OCI-LY1 (cell line): ENCODE measurements around the gene TNN.

Experiments
- CTCF ChIP-seq: fragments of 200-600 bp; sonication (generic), shearing (Covaris generic); IDR thresholded peaks from 2 replicates; pipeline ENCODE4 v1.5.1; 2017; ENCODE audit warnings: mild to moderate bottlenecking, antibody characterized with exemption, low read length, moderate library complexity, mixed read lengths
- EZH2 ChIP-seq: fragments of 200-600 bp; sonication (generic), shearing (Covaris generic); IDR thresholded peaks from 2 replicates; pipeline ENCODE4 v1.8.0; 2017; ENCODE audit warnings: borderline replicate concordance, mixed run types, mild to moderate bottlenecking, antibody characterized with exemption, low read length, moderate library complexity, mixed read lengths

GRCh38 chr1:175182201-175182746, 114.6 kb downstream of the TNN start:
- TF ChIP-seq CTCF: no peak
- TF ChIP-seq EZH2: no peak
